Hepatocyte (in vitro differentiated cells): Measurements from ENCODE around the gene CDKN1A. TPM values are rescaled to one million over a fixed set of nuclear protein-coding genes. Genes with fewer than 3 reads are reported as not detected.

ENCODE experiments used
- DNase-seq: peaks from one replicate; pipeline ENCODE4 v3.0.0-alpha.2; 2016; ENCODE audit warnings: low spot score
- H2AFZ ChIP-seq: fragments of 200-600 bp; sonication (generic); 2 replicates; pipeline ENCODE4 v1.6.0; 2016; ENCODE audit warnings: antibody characterized with exemption, mild to moderate bottlenecking
- H3K27ac ChIP-seq: fragments of 200-600 bp; sonication (generic); 2 replicates; pipeline ENCODE4 v1.5.1; 2016; ENCODE audit warnings: mild to moderate bottlenecking
- H3K27me3 ChIP-seq: fragments of 200-600 bp; sonication (generic); 2 replicates; pipeline ENCODE4 v1.6.1; 2016
- H3K36me3 ChIP-seq: fragments of 200-600 bp; sonication (generic); replicated peaks from 2 replicates; pipeline ENCODE4 v1.5.1; 2016; ENCODE audit warnings: low read depth; ENCODE audit not compliant: insufficient read depth
- H3K4me1 ChIP-seq: fragments of 200-600 bp; sonication (generic); 2 replicates; pipeline ENCODE4 v1.5.1; 2016; ENCODE audit warnings: mild to moderate bottlenecking, moderate library complexity; ENCODE audit not compliant: insufficient read depth
- H3K4me2 ChIP-seq: fragments of 200-600 bp; sonication (generic); 2 replicates; pipeline ENCODE4 v1.6.0; 2016
- H3K4me3 ChIP-seq: fragments of 200-600 bp; sonication (generic); 2 replicates; pipeline ENCODE4 v1.5.1; 2016; ENCODE audit warnings: mild to moderate bottlenecking
- H3K79me2 ChIP-seq: fragments of 200-600 bp; sonication (generic); 2 replicates; pipeline ENCODE4 v1.6.0; 2017; ENCODE audit warnings: mild to moderate bottlenecking
- H3K9me2 ChIP-seq: fragments of 200-600 bp; sonication (generic); replicated peaks from 2 replicates; pipeline ENCODE4 v1.6.0; 2017; ENCODE audit warnings: mild to moderate bottlenecking; ENCODE audit not compliant: insufficient read depth
- H3K9me3 ChIP-seq: fragments of 200-600 bp; sonication (generic); 2 replicates; pipeline ENCODE4 v1.5.1; 2016; ENCODE audit warnings: low read depth, mild to moderate bottlenecking
- H4K20me1 ChIP-seq: fragments of 200-600 bp; sonication (generic); 2 replicates; pipeline ENCODE4 v1.6.0; 2016; ENCODE audit warnings: mild to moderate bottlenecking; ENCODE audit not compliant: insufficient read depth, poor library complexity, severe bottlenecking
- EZH2 ChIP-seq: fragments of 200-600 bp; sonication (generic); IDR thresholded peaks from 2 replicates; pipeline ENCODE4 v1.6.1; 2016; ENCODE audit warnings: antibody characterized with exemption, mild to moderate bottlenecking, borderline replicate concordance
- EZH2phosphoT487 ChIP-seq: fragments of 200-600 bp; sonication (generic); IDR thresholded peaks from one replicate; pipeline ENCODE4 v1.6.1; 2018; ENCODE audit warnings: antibody characterized with exemption, mild to moderate bottlenecking, low read depth, moderate library complexity; ENCODE audit not compliant: unreplicated experiment, severe bottlenecking
- WGBS: methylation state at CpG from one replicate; pipeline ENCODE4 v1.1.6; 2016; ENCODE audit warnings: low lambda C conversion rate; ENCODE audit errors: missing lambda C conversion rate; 5-methylcytosine and 5-hydroxymethylcytosine counted together
- polyA plus RNA-seq: library from polyadenylated mRNA; unstranded; fragments of >200 nt; fragmentation: Nextera tagmentation; extraction: Ambion mirVana; gene quantifications from 2 replicates; pipeline ENCODE4 v1.2.1, GENCODE V29; 2016
- total RNA-seq: library from RNA; depleted of rRNA; stranded (reverse); fragments of >200 nt; gene quantifications from 2 replicates; pipeline ENCODE4 v1.2.3, GENCODE V29; 2014
- TF ChIP-seq, protein P1 (sequence below): fragments of 200-600 bp; sonication (generic); IDR thresholded peaks from 2 replicates; pipeline ENCODE4 v1.5.1; 2016; ENCODE audit warnings: antibody characterized with exemption, mild to moderate bottlenecking; ENCODE audit not compliant: poor library complexity

CDKN1A gene
- total and polyA plus RNA-seq, 2 experiments from 2014 or later, result 246 to 344 TPM

DNA sequence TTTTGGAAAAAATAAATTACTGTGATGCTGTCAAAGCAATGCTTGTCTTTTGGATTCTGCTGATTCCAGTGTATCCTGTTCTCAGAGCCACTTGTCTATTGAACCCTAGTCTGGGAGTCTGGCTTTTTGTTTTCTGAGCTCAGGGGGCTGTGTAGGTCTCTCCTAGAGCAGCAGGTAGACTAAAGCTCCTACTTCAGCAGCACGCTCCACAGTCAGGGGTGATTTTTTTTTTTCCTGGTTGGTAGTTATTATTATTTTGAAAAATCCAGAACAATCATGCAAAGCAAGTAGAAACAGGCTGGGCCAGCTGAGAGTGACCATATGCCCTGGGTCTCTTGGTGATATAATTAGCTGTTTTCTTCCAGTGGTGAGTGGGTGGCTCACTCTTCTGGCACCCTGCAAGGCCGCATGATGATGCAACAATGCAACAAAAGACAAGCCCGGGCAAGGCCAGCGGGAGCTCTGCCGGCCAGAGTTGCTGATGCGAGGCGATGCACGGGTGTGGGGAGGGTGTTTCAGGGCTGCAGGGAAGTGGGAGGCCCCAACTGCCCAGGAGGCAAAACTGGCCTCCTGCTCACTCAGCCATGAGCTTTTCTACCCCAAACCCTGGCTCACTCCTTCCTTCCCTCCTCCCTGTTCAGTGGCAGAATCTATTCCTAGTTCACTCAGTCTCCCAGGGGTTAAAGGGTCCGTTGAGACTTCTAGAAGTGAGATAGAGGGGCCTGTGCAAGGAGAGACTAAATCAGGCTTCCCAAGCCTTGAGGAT is 11.5 kb upstream of the CDKN1A start:
- WGBS, result 33% methylated on average over 9 of the region's 9 CpGs
- peaks cover 33% of the 10 kb centered on the region for H3K4me1 ChIP-seq
- TF ChIP-seq EZH2 (no peak), EZH2phosphoT487 (no peak)
- TF ChIP-seq, protein P1, sequence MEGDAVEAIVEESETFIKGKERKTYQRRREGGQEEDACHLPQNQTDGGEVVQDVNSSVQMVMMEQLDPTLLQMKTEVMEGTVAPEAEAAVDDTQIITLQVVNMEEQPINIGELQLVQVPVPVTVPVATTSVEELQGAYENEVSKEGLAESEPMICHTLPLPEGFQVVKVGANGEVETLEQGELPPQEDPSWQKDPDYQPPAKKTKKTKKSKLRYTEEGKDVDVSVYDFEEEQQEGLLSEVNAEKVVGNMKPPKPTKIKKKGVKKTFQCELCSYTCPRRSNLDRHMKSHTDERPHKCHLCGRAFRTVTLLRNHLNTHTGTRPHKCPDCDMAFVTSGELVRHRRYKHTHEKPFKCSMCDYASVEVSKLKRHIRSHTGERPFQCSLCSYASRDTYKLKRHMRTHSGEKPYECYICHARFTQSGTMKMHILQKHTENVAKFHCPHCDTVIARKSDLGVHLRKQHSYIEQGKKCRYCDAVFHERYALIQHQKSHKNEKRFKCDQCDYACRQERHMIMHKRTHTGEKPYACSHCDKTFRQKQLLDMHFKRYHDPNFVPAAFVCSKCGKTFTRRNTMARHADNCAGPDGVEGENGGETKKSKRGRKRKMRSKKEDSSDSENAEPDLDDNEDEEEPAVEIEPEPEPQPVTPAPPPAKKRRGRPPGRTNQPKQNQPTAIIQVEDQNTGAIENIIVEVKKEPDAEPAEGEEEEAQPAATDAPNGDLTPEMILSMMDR, result no peak
- no peak overlapping the region for H2AFZ ChIP-seq
- peak; percentile 78 for DNase-seq
- peak overlapping the region; percentile 88 for H3K27ac ChIP-seq
- no peaks in the 10 kb centered on the region for H3K79me2 ChIP-seq
- peak overlapping the region; percentile 40 for H3K4me2 ChIP-seq
- H3K9me2 ChIP-seq, result no peaks in the 10 kb centered on the region
- no peak overlapping the region for H3K4me3 ChIP-seq
- no peaks in the 10 kb centered on the region for H3K9me3 ChIP-seq
- no peaks in the 10 kb centered on the region for H4K20me1 ChIP-seq
- H3K27me3 ChIP-seq, result no peaks in the 10 kb centered on the region
- H3K36me3 ChIP-seq, result no peaks in the 10 kb centered on the region

DNA sequence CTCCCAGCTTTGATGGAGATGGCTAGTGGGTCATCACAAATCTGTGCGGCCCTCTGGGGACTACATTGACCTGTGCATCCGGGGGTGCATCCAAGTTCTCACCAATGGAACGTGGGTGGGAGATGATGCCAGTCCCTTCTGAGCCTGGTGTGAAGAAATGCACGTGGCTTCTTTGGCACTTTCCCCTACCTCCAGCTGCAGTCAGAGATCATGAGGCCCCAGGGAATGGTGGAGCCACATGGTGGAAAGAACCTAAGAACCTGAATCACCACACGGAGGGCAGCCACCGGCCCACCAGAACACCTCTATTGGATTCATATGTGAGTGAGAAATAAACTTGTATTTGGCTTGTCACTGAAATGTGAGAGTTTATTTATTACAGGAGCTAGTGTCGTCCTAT is 9.9 kb upstream of the CDKN1A start:
- H3K4me2 ChIP-seq, result no peak overlapping the region
- no peak overlapping the region for H3K27ac ChIP-seq
- no peaks in the 10 kb centered on the region for H3K27me3 ChIP-seq
- TF ChIP-seq EZH2, result no peak
- TF ChIP-seq, protein P1, result no peak
- no peak for TF ChIP-seq EZH2phosphoT487
- H4K20me1 ChIP-seq, result no peaks in the 10 kb centered on the region
- H3K79me2 ChIP-seq, result no peaks in the 10 kb centered on the region
- 89% methylated on average over 7 of the region's 7 CpGs for WGBS
- H3K4me1 ChIP-seq, result peaks cover 35% of the 10 kb centered on the region
- H2AFZ ChIP-seq, result no peak overlapping the region
- no peaks in the 10 kb centered on the region for H3K9me2 ChIP-seq
- no peak overlapping the region for H3K4me3 ChIP-seq
- no peaks in the 10 kb centered on the region for H3K9me3 ChIP-seq
- DNase-seq, result no peak
- no peaks in the 10 kb centered on the region for H3K36me3 ChIP-seq

DNA sequence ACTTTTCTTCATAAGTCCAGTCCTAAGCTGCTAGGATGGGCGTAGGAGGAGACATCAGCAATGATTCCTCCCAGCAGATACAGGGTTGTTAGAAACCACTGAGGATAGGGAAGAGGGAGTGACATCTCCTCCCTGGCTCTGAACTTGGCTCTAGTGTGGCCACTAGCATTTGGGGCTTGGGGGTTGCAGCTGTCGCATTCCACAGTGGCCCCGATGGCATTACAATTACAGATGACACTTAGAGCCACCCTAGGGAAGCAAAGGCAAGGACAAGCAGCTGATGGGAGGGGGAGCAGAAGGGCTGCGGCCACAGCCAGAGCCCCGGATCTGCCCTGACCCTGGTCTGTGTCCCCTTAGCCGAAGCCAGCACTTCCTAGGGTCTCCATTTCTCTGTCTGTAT is 9.5 kb upstream of the CDKN1A start:
- Histone ChIP-seq H3K4me1 (peaks cover 35% of the 10 kb centered on the region), H3K4me2 (no peak overlapping the region), H3K27me3 (no peaks in the 10 kb centered on the region), H3K4me3 (no peak overlapping the region), H3K27ac (no peak overlapping the region), H3K9me2 (no peaks in the 10 kb centered on the region), H3K36me3 (no peaks in the 10 kb centered on the region), H3K9me3 (no peaks in the 10 kb centered on the region), H4K20me1 (no peaks in the 10 kb centered on the region), H2AFZ (no peak overlapping the region), H3K79me2 (no peaks in the 10 kb centered on the region)
- TF ChIP-seq EZH2phosphoT487 (no peak), EZH2 (no peak)
- TF ChIP-seq, protein P1, result no peak
- DNase-seq, result no peak
- WGBS, result 93% methylated on average over 6 of the region's 6 CpGs
